NCI-H774 (cell line): ENCODE results near the gene NAGPA.
"Not testable (repeated sequence)": the region's sequence is repeated elsewhere in the genome, so short reads cannot be mapped to it uniquely, and the experiment has no call there.

Experiments used
- DNase-seq: peaks from one replicate; lab custom pipeline; 2025; lab: John Stamatoyannopoulos, UW

The NAGPA gene

GRCh38 chr16:5062051-5062450, 28.3 kb upstream of the NAGPA start:
- no peak for DNase-seq

GRCh38 chr16:5060073-5060641, 26.4 kb upstream of the NAGPA start:
- DNase-seq: no peak

- DNase-seq: no peak
These were observed 25.8 kb upstream of the NAGPA start for GRCh38 chr16:5059386-5060072.

GRCh38 chr16:5058476-5058875, 24.7 kb upstream of the NAGPA start:
- DNase-seq: no peak

- no peak for DNase-seq
These were observed 22.6 kb upstream of the NAGPA start for GRCh38 chr16:5056352-5056751.

GRCh38 chr16:5054876-5055865, 21.4 kb upstream of the NAGPA start:
- DNase-seq: no peak

GRCh38 chr16:5046914-5047313, 13.2 kb upstream of the NAGPA start:
- DNase-seq: no peak

GRCh38 chr16:5045499-5046115, 11.9 kb upstream of the NAGPA start:
- DNase-seq: no peak

GRCh38 chr16:5044581-5044980, 10.8 kb upstream of the NAGPA start:
- not testable (repeated sequence) for DNase-seq

- no peak for DNase-seq
These were observed 10.3 kb upstream of the NAGPA start for GRCh38 chr16:5044011-5044540.

GRCh38 chr16:5042574-5043171, 8.9 kb upstream of the NAGPA start:
- no peak for DNase-seq

GRCh38 chr16:5041600-5042133, 7.9 kb upstream of the NAGPA start:
- no peak for DNase-seq

GRCh38 chr16:5040451-5040850, 6.7 kb upstream of the NAGPA start:
- DNase-seq: no peak

GRCh38 chr16:5036228-5037156, 2.8 kb upstream of the NAGPA start:
- no peak for DNase-seq

GRCh38 chr16:5035909-5036227, 2.1 kb upstream of the NAGPA start:
- no peak for DNase-seq

- no peak for DNase-seq
These were observed 410 bp upstream of the NAGPA start for GRCh38 chr16:5034167-5034523.

GRCh38 chr16:5032748-5033167, 977 bp downstream of the NAGPA start:
- no peak for DNase-seq

GRCh38 chr16:5031601-5032000, 2.1 kb downstream of the NAGPA start:
- no peak for DNase-seq

GRCh38 chr16:5030251-5030870, 3.4 kb downstream of the NAGPA start:
- no peak for DNase-seq

GRCh38 chr16:5028950-5029475, 4.7 kb downstream of the NAGPA start:
- no peak for DNase-seq
